ENCODE data around the gene LARGE2. TPM values are rescaled to one million over a fixed set of nuclear protein-coding genes. Genes with fewer than 3 reads are reported as not detected.

The LARGE2 gene
- total RNA-seq, 2 donors from 2014 or later = 0.90 to 1.4 TPM

GRCh38 chr11:45924036-45924915 is 1.8 kb downstream of the LARGE2 start:
- Mint-ChIP-seq H3K27ac (peak overlapping the region; percentile 72), H3K4me1 (ENCODE audit: low read depth) (peaks cover 9% of the 10 kb centered on the region), H3K27me3 (ENCODE audit: low read depth) (peaks cover 13% of the 10 kb centered on the region), H3K4me3 (peak overlapping the region; percentile 10 to 69), H3K36me3 (ENCODE audit: insufficient read depth in 2 of 2) (peaks cover 0 to 4% of the 10 kb centered on the region in 2 donors), H3K9me3 (no peaks in the 10 kb centered on the region)
- ATAC-seq (replicated peaks in 1 of 2) (no peak), DNase-seq (no peak)

GRCh38 chr11:45924927-45925326 is 2.5 kb downstream of the LARGE2 start:
- Mint-ChIP-seq H3K4me3 (no peak overlapping the region), H3K36me3 (ENCODE audit: insufficient read depth in 2 of 2) (peaks cover 0 to 4% of the 10 kb centered on the region in 2 donors), H3K27ac (no peak overlapping the region), H3K9me3 (no peaks in the 10 kb centered on the region), H3K4me1 (ENCODE audit: low read depth) (peaks cover 13% of the 10 kb centered on the region), H3K27me3 (ENCODE audit: low read depth) (peaks cover 13% of the 10 kb centered on the region)
- DNase-seq = no peak
- ATAC-seq (replicated peaks in 1 of 2) = no peak

GRCh38 chr11:45925550-45925949 is 3.1 kb downstream of the LARGE2 start:
- ATAC-seq (replicated peaks in 1 of 2) (no peak), DNase-seq (no peak)
- peaks cover 13% of the 10 kb centered on the region for H3K27me3 Mint-ChIP-seq (ENCODE audit: low read depth)
- peaks cover 19% of the 10 kb centered on the region for H3K4me1 Mint-ChIP-seq (ENCODE audit: low read depth)
- H3K36me3 Mint-ChIP-seq (ENCODE audit: insufficient read depth in 2 of 2) = peaks cover 0 to 4% of the 10 kb centered on the region in 2 donors
- no peak overlapping the region for H3K4me3 Mint-ChIP-seq
- no peak overlapping the region for H3K27ac Mint-ChIP-seq
- no peaks in the 10 kb centered on the region for H3K9me3 Mint-ChIP-seq

- ATAC-seq (replicated peaks in 1 of 2) (no peak), DNase-seq (no peak)
- H3K36me3 Mint-ChIP-seq (ENCODE audit: insufficient read depth in 2 of 2) = peaks cover 0 to 4% of the 10 kb centered on the region in 2 donors
- H3K4me3 Mint-ChIP-seq = no peak overlapping the region
- peaks cover 24% of the 10 kb centered on the region for H3K4me1 Mint-ChIP-seq (ENCODE audit: low read depth)
- H3K27ac Mint-ChIP-seq = no peak overlapping the region
- H3K9me3 Mint-ChIP-seq = no peaks in the 10 kb centered on the region
- peaks cover 13% of the 10 kb centered on the region for H3K27me3 Mint-ChIP-seq (ENCODE audit: low read depth)
Measured at GRCh38 chr11:45926001-45926401, 3.5 kb downstream of the LARGE2 start.

- Mint-ChIP-seq H3K4me3 (no peak overlapping the region), H3K27me3 (ENCODE audit: low read depth) (peaks cover 8% of the 10 kb centered on the region), H3K27ac (no peak overlapping the region)
Measured at GRCh38 chr11:45926536-45927331, 4.3 kb downstream of the LARGE2 start.

GRCh38 chr11:45927332-45927683 is 4.9 kb downstream of the LARGE2 start:
- H3K27ac Mint-ChIP-seq = no peak overlapping the region
- peaks cover 20% of the 10 kb centered on the region for H3K4me1 Mint-ChIP-seq (ENCODE audit: low read depth)
- DNase-seq = no peak
- H3K4me3 Mint-ChIP-seq = no peak overlapping the region
- H3K36me3 Mint-ChIP-seq (ENCODE audit: insufficient read depth in 2 of 2) = peaks cover 0 to 2% of the 10 kb centered on the region in 2 donors
- ATAC-seq (replicated peaks in 1 of 2) = peak; percentile 4 to 25
- H3K27me3 Mint-ChIP-seq (ENCODE audit: low read depth) = peaks cover 8% of the 10 kb centered on the region
- H3K9me3 Mint-ChIP-seq = no peaks in the 10 kb centered on the region

More at GRCh38 chr11:45926536-45927331, 4.3 kb downstream of the LARGE2 start:
- DNase-seq (no peak), ATAC-seq (replicated peaks in 1 of 2) (no peak)
- Mint-ChIP-seq H3K9me3 (no peaks in the 10 kb centered on the region), H3K4me1 (ENCODE audit: low read depth) (peaks cover 20% of the 10 kb centered on the region), H3K36me3 (ENCODE audit: insufficient read depth in 2 of 2) (peaks cover 0 to 2% of the 10 kb centered on the region in 2 donors)

- no peaks in the 10 kb centered on the region for H3K9me3 Mint-ChIP-seq
- H3K4me3 Mint-ChIP-seq = no peak overlapping the region
- H3K36me3 Mint-ChIP-seq (ENCODE audit: insufficient read depth in 2 of 2) = peaks cover 0 to 2% of the 10 kb centered on the region in 2 donors
- H3K27me3 Mint-ChIP-seq (ENCODE audit: low read depth) = peaks cover 8% of the 10 kb centered on the region
- no peak for DNase-seq
- H3K4me1 Mint-ChIP-seq (ENCODE audit: low read depth) = peaks cover 20% of the 10 kb centered on the region
- no peak overlapping the region for H3K27ac Mint-ChIP-seq
- no peak for ATAC-seq (replicated peaks in 1 of 2)
Measured at GRCh38 chr11:45927684-45928413, 5.4 kb downstream of the LARGE2 start.

- H3K27me3 Mint-ChIP-seq (ENCODE audit: low read depth) = peaks cover 8% of the 10 kb centered on the region
- no peaks in the 10 kb centered on the region for H3K36me3 Mint-ChIP-seq (ENCODE audit: insufficient read depth in 2 of 2)
- DNase-seq = no peak
- H3K27ac Mint-ChIP-seq = no peak overlapping the region
- H3K4me3 Mint-ChIP-seq = no peak overlapping the region
- no peaks in the 10 kb centered on the region for H3K9me3 Mint-ChIP-seq
- peaks cover 16% of the 10 kb centered on the region for H3K4me1 Mint-ChIP-seq (ENCODE audit: low read depth)
- ATAC-seq (replicated peaks in 1 of 2) = no peak
Measured at GRCh38 chr11:45928535-45929215, 6.2 kb downstream of the LARGE2 start.

- Mint-ChIP-seq H3K27me3 (ENCODE audit: low read depth) (peaks cover 1% of the 10 kb centered on the region), H3K36me3 (ENCODE audit: insufficient read depth in 2 of 2) (no peaks in the 10 kb centered on the region), H3K27ac (peak overlapping the region; percentile 70), H3K4me1 (ENCODE audit: low read depth) (peaks cover 16% of the 10 kb centered on the region), H3K4me3 (peak overlapping the region; percentile 10 to 57), H3K9me3 (no peaks in the 10 kb centered on the region)
- ATAC-seq (replicated peaks in 1 of 2) (peak; percentile 22 to 36), DNase-seq (no peak)
Measured at GRCh38 chr11:45929486-45930030, 7.1 kb downstream of the LARGE2 start.

GRCh38 chr11:45930031-45930794 is 7.8 kb downstream of the LARGE2 start:
- Mint-ChIP-seq H3K27ac (peak overlapping the region; percentile 70), H3K9me3 (no peaks in the 10 kb centered on the region), H3K36me3 (ENCODE audit: insufficient read depth in 2 of 2) (no peaks in the 10 kb centered on the region), H3K4me3 (peak overlapping the region; percentile 10 to 57), H3K27me3 (ENCODE audit: low read depth) (no peaks in the 10 kb centered on the region), H3K4me1 (ENCODE audit: low read depth) (peaks cover 16% of the 10 kb centered on the region)
- ATAC-seq (replicated peaks in 1 of 2) = peak; percentile 64 to 70
- peak; percentile 25 to 37 for DNase-seq

GRCh38 chr11:45930951-45931570 is 8.6 kb downstream of the LARGE2 start:
- no peak overlapping the region for H3K4me3 Mint-ChIP-seq
- H3K27me3 Mint-ChIP-seq (ENCODE audit: low read depth) = no peaks in the 10 kb centered on the region
- peak overlapping the region; percentile 1 for H3K27ac Mint-ChIP-seq
- peaks cover 16% of the 10 kb centered on the region for H3K4me1 Mint-ChIP-seq (ENCODE audit: low read depth)
- DNase-seq (no peak), ATAC-seq (replicated peaks in 1 of 2) (no peak)
- no peaks in the 10 kb centered on the region for H3K36me3 Mint-ChIP-seq (ENCODE audit: insufficient read depth in 2 of 2)
- no peaks in the 10 kb centered on the region for H3K9me3 Mint-ChIP-seq
